ENCODE results near the gene OR9A4.
"Not testable (repeated sequence)": the region's sequence is repeated elsewhere in the genome, so short reads cannot be mapped to it uniquely, and the experiment has no call there.

Gene OR9A4, protein sequence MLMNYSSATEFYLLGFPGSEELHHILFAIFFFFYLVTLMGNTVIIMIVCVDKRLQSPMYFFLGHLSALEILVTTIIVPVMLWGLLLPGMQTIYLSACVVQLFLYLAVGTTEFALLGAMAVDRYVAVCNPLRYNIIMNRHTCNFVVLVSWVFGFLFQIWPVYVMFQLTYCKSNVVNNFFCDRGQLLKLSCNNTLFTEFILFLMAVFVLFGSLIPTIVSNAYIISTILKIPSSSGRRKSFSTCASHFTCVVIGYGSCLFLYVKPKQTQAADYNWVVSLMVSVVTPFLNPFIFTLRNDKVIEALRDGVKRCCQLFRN

GRCh38 chr7:141916099-141916498 is at the start of gene OR9A4:
Gene OR9A4 (plus strand): TSS chr7:141916399. CDS start chr7:141918876, 2,477 bp downstream.
- DNase-seq (ENCODE audit: low read depth in 1 of 2, low spot score in 1 of 2) = no peak

DNA sequence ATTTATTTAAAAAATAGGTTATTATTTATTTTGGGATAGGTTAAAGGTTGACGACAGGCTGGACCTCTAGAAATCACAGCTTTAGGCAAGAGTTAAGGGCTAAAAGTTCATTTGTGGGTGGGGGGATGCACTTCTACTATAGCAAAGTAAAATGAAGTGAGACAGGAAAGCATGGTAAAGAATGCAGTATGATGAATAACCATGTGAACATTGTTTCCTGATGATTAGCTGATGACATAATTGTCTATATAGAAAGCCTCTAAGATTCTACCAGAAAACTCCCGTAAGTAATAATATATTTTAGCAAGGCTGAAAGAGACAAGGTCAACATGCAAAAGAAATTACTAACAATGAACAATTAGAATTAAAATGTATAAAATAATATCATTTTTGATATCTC is 49.2 kb upstream of the OR9A4 start:
- no peak for DNase-seq (ENCODE audit: low read depth in 1 of 2, low spot score in 1 of 2)

DNA sequence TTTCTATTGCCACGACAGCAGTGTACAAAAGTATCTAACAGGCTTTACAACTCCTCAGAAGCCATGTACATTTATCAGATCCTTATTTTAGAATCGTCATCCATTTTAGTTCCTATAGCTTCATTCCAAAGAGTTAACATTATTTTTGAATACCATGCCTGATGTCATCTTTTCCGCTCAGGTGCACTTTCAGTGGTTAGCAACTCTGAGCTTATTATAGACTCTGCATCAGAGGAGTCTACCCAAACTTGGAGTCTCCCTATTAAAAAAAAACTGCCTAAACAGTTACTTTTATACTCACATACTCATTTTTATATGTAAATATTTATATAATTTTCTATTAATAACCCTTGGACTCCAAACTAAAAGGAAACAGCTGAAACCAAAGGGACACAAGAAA is 43.3 kb upstream of the OR9A4 start:
- no peak for DNase-seq (ENCODE audit: low read depth in 1 of 2, low spot score in 1 of 2)

GRCh38 chr7:141874787-141875186 is 41.4 kb upstream of the OR9A4 start:
- no peak for DNase-seq (ENCODE audit: low read depth in 1 of 2, low spot score in 1 of 2)

DNA sequence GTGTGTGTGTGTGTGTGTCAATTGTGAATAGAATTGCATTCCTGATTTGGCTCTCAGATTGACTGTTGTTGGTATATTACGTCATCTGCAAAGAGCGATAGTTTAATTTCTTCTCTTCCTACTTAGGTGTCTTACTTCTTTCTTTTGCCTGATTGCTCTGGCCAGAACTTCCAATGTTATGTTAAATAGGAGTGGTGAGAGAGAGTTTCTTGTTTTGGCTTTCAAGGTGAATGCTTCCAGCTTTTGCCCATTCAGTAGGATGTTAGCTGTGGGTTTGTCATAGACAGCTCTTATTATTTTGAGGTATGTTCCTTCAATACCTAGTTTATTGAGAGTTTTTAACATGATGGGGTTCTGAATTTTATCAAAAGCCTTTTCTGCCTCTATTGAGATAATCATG is 40.7 kb upstream of the OR9A4 start:
- DNase-seq (ENCODE audit: low read depth in 1 of 2, low spot score in 1 of 2) = no peak

GRCh38 chr7:141876371-141876770 is 39.8 kb upstream of the OR9A4 start:
- DNase-seq (ENCODE audit: low read depth in 1 of 2, low spot score in 1 of 2) = no peak

DNA sequence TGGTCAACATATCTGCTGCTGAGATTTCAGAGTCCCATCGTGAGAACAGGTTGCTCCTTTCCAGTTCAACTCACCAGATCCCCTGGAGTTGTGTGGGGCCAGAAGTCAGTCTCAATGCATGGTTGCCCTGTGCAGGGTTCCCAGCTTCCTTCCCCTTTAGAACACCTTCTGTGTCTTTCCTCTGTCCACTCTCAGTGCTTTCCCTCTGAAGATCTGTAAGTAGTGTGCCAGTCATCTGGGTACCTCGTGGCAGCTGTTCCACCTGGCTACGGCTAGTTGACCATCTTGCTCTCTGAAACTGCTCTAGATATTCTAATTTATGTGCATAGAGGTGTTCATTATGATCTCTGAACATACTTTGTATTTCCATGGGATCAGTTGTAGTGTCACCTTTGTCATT is 38.8 kb upstream of the OR9A4 start:
- DNase-seq (ENCODE audit: low read depth in 1 of 2, low spot score in 1 of 2) = no peak

GRCh38 chr7:141880960-141881359 is 35.2 kb upstream of the OR9A4 start:
- no peak for DNase-seq (ENCODE audit: low read depth in 1 of 2, low spot score in 1 of 2)

DNA sequence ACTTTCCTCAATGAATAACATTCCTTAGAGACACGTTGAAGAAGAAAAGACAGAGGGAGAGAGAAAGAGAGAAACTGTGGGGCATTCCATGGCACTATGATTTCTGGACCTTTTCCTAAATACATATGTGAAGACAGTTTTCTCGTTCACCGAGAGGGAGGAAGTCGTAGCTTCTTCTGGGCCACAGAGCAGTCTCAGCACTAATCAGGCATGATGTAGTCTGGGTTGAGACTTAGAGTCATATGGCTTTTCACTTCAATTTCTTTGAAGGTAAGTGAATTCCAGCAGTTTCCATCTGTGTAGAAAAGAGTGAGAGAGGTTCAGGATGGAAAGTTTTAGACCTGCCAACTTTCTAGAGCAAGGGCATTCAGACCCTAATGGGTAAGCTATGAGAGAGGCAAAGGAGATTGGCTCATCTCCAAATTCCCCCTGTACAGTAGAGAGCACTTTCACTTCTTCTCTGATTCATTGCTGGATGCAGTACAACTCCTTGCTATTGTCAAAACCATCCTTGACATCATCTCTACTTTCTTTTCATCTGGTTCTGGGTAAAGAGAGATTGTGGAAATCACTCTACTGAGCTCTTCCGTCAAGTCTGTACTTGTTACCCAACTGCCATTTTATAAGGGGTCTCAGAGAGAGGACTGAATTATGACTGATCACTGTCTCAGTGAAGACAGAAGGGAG is 31.5 kb upstream of the OR9A4 start:
- DNase-seq (ENCODE audit: low read depth in 1 of 2, low spot score in 1 of 2) = no peak

GRCh38 chr7:141889321-141889720 is 26.9 kb upstream of the OR9A4 start:
- no peak for DNase-seq (ENCODE audit: low read depth in 1 of 2, low spot score in 1 of 2)

DNA sequence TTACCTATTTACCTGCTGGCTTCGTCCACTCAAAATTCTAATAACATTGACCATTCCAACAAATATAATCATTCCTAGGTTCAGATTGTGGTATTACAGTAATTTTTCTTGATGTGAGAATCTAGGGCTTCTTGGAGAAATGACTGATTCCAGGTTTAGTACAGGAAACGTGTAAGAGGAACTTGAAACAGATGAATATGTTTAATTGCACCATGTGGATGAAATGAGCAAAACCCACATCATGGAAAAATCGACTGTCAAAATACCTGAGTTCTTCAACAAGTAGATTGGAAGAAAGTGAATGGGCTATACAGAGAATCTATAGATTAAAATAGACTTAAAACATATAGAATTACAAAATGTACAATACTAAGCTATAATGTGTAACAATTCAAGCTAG is 24.9 kb upstream of the OR9A4 start:
- no peak for DNase-seq (ENCODE audit: low read depth in 1 of 2, low spot score in 1 of 2)

GRCh38 chr7:141899366-141899765 is 16.8 kb upstream of the OR9A4 start:
- not testable (repeated sequence) for DNase-seq (ENCODE audit: low read depth in 1 of 2, low spot score in 1 of 2)

GRCh38 chr7:141906285-141906684 is 9.9 kb upstream of the OR9A4 start:
- no peak for DNase-seq (ENCODE audit: low read depth in 1 of 2, low spot score in 1 of 2)

GRCh38 chr7:141911391-141911790 is 4.8 kb upstream of the OR9A4 start:
- DNase-seq (ENCODE audit: low read depth in 1 of 2, low spot score in 1 of 2) = no peak

GRCh38 chr7:141915565-141915964 is 634 bp upstream of the OR9A4 start:
- DNase-seq (ENCODE audit: low read depth in 1 of 2, low spot score in 1 of 2) = no peak

DNA sequence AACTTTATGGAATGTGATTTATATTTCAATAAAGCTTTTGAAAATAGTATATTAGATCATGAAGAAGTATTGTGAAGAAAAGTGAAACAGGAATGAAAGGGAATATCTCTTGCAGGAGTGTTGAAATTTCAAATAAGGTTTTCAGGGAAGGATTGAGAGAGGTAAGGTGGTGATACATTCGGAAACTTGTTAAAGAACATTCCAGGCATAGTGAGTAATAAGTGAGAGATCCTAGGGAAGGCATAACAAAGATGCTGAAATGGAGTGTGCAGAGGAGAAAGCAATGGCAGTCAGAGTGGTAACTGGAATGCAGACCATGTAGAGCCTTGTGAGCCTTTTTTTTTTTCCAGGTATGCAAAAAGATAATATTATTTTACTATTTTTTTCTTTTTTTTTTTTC is 4.1 kb downstream of the OR9A4 start:
- no peak for DNase-seq (ENCODE audit: low read depth in 1 of 2, low spot score in 1 of 2)

GRCh38 chr7:141928146-141928844 is 12.1 kb downstream of the OR9A4 start:
- no peak for DNase-seq (ENCODE audit: low read depth in 1 of 2, low spot score in 1 of 2)

DNA sequence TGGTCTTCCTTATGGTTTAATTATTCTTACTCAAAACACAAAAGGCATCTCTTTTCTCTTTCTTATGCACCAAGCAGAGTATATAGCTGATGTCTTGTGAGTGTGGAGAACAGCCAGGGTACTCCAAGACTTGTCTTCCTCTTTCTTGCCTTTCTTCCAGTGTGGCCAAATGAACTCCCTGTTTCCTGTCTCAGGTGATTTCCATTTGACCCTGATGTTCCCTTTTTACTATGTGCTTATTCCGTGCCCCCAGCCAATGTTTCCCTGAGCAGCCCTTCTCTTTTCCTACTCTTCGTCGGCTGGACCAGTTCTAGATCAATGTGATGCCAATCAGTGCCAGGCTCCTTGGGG is 12.6 kb downstream of the OR9A4 start:
- DNase-seq (ENCODE audit: low read depth in 1 of 2, low spot score in 1 of 2) = no peak

DNA sequence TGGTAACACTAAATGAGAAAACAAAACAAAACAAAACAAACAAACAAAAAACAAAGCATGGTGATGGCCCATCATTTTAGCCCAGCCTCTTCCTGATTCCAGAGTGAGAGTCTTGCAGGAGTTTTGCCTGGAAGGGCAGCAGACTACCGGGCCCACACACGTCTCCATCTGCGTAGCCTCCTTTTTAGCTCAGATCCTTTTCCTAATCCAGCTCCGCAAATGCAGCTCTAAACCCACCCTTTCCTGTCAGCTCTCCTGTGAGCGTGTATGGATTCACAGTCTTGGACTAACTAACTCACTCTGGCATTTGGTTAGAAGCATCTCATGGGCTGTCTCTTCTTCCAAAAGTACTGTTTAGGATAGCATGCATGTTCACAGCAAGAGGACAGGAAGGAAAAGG is 14.0 kb downstream of the OR9A4 start:
- DNase-seq (ENCODE audit: low read depth in 1 of 2, low spot score in 1 of 2) = no peak

DNA sequence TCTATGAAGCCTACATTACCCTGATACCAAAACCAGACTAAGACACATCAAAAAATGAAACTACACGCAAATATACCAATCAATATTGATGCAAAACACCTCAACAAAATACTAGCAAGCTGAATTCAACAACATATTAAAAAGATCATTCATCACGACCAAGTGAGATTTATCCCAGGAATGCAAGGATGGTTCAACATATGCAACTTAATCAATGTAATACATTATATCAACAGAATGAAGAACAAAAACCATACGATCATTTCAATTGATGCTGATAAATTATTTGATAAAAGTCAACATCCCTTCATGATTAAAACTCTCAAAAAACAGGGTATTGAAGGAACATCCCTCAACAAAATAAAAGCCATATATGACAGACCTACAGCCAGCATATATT is 24.9 kb downstream of the OR9A4 start:
- DNase-seq (ENCODE audit: low read depth in 1 of 2, low spot score in 1 of 2) = no peak

- no peak for DNase-seq (ENCODE audit: low read depth in 1 of 2, low spot score in 1 of 2)
Observed at GRCh38 chr7:141943846-141944245, 27.6 kb downstream of the OR9A4 start.

- no peak for DNase-seq (ENCODE audit: low read depth in 1 of 2, low spot score in 1 of 2)
Observed at GRCh38 chr7:141944811-141945210, 28.6 kb downstream of the OR9A4 start.
